SU-DHL-6 (cell line): ENCODE results near the gene PAK1IP1.

Experiments used
- EZH2phosphoT487 ChIP-seq: fragments of 200-600 bp; sonication (generic), shearing (Covaris generic); conservative IDR thresholded peaks from 2 replicates; pipeline ENCODE4 v1.6.1; 2018; ENCODE audit warnings: mild to moderate bottlenecking, antibody characterized with exemption, low read length, moderate library complexity, mixed read lengths
- TF ChIP-seq, protein P1 (sequence below): fragments of 200-600 bp; sonication (generic); IDR thresholded peaks from one replicate; pipeline ENCODE4 v1.5.1; 2017; ENCODE audit warnings: antibody characterized with exemption, mild to moderate bottlenecking, low read length, moderate library complexity; ENCODE audit not compliant: insufficient read depth, poor library complexity, severe bottlenecking

DNA sequence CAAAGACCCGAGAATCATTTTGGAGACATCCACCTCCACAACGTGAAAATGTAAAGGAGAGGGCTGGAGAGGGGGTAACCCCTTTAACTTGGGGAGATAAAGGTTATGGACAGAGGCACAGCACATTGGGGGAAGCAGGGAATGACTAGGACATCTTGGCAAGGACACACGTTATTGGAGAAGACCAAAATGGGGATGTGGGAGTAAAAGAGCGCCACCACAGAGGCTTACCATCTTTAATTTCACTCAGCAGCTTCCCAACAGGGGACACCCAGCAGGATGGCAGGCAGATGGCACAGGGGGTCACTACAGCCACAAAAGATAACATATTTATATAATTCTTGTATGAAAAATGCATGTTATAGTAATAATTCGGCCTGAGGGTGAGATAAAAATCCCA lies 10.2 kb upstream of the PAK1IP1 start:
- TF ChIP-seq, protein P1, sequence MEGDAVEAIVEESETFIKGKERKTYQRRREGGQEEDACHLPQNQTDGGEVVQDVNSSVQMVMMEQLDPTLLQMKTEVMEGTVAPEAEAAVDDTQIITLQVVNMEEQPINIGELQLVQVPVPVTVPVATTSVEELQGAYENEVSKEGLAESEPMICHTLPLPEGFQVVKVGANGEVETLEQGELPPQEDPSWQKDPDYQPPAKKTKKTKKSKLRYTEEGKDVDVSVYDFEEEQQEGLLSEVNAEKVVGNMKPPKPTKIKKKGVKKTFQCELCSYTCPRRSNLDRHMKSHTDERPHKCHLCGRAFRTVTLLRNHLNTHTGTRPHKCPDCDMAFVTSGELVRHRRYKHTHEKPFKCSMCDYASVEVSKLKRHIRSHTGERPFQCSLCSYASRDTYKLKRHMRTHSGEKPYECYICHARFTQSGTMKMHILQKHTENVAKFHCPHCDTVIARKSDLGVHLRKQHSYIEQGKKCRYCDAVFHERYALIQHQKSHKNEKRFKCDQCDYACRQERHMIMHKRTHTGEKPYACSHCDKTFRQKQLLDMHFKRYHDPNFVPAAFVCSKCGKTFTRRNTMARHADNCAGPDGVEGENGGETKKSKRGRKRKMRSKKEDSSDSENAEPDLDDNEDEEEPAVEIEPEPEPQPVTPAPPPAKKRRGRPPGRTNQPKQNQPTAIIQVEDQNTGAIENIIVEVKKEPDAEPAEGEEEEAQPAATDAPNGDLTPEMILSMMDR, result no peak
- TF ChIP-seq EZH2phosphoT487, result no peak
